ENCODE data around the gene CHRDL2.

Gene CHRDL2

GRCh38 chr11:74731301-74732094 is at the start of gene CHRDL2:
Gene CHRDL2 (minus strand): TSS chr11:74731426. CDS start chr11:74730888, 538 bp downstream.
- TF ChIP-seq ISL1 (CRISPR knock-in tag; IDR thresholded peaks at IDR 0.05) (no peak), SNAI2 (CRISPR knock-in tag; IDR thresholded peaks at IDR 0.05) (no peak), BACH2 (CRISPR knock-in tag; IDR thresholded peaks at IDR 0.05; ENCODE audit: borderline replicate concordance) (no peak)
- ATAC-seq = peak; percentile 64

DNA sequence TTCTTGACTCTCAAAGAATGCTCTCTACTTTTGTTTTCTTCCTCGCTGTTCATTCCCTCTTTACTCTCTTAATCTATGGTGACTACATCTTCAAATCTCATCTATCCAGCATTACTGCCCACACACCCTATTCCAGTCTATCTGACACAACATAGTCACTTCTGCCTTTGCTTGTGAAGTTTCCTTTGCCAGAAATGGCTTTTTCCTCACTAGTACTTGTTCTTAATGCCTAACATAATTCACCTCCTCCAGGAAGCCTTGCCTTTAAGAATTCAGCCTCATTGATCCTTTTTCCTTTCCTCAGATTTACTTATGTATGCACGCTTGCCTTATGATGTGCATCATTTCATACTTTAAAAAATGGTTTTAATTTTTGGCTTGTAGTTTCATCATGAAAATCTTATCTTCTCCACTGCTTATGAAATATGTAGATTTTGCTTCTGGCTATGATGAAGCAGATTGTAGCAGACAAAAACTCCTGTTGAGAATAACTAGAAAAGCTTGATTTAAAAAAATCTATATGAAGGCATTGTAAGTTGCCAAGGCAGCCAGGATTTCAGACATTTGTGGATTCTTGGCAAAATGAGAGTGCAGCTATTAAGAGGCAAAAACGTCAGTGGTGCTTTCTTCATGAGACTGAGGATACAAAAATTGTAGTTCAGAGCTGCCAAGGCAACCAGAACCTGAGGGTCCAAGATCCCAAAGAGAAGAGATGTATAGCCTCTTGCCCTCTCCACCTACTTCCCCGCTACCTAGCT is 49.2 kb upstream of the CHRDL2 start:
- TF ChIP-seq ZNF70 (CRISPR knock-in tag; IDR thresholded peaks at IDR 0.05) (peak; percentile 65; the same call in 1 of the 2 replicates), ZFP3 (CRISPR knock-in tag; IDR thresholded peaks at IDR 0.05) (no peak)
- no peak for ATAC-seq

DNA sequence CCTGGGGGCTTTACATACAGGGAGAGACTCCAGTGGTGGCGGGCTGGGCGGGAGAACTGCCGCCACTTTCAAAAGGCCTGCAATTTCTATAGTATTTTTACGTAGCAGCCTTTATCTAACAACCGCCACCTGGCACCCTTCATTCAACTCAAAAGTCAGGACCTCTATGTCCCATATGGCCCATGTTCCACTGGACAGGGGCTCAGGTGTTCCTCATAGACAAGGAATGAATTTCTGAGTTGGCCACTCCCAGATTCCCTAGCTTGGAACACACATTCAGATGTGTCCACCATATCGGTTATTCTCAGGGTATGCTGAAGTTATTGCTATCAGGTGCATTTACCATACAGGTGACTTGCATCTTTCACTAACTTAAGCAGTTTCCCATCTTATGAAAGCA is 47.4 kb upstream of the CHRDL2 start:
- ATAC-seq = no peak
- no peak for TF ChIP-seq CREB5 (CRISPR knock-in tag; IDR thresholded peaks at IDR 0.05; ENCODE audit: low read depth)
- no peak for TF ChIP-seq GLIS3 (CRISPR knock-in tag; IDR thresholded peaks at IDR 0.05)
- TF ChIP-seq ZNF8 (CRISPR knock-in tag; IDR thresholded peaks at IDR 0.05) = no peak
- no peak for TF ChIP-seq ZNF565 (CRISPR knock-in tag; conservative IDR thresholded peaks at IDR 0.05; ENCODE audit: low read depth)
- TF ChIP-seq CSRNP3 (CRISPR knock-in tag; IDR thresholded peaks at IDR 0.05) = no peak
- TF ChIP-seq ISL1 (CRISPR knock-in tag; IDR thresholded peaks at IDR 0.05) = no peak
- TF ChIP-seq, protein P1, sequence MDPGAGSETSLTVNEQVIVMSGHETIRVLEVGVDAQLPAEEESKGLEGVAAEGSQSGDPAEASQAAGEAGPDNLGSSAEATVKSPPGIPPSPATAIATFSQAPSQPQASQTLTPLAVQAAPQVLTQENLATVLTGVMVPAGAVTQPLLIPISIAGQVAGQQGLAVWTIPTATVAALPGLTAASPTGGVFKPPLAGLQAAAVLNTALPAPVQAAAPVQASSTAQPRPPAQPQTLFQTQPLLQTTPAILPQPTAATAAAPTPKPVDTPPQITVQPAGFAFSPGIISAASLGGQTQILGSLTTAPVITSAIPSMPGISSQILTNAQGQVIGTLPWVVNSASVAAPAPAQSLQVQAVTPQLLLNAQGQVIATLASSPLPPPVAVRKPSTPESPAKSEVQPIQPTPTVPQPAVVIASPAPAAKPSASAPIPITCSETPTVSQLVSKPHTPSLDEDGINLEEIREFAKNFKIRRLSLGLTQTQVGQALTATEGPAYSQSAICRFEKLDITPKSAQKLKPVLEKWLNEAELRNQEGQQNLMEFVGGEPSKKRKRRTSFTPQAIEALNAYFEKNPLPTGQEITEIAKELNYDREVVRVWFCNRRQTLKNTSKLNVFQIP (CRISPR knock-in tag; IDR thresholded peaks at IDR 0.05; ENCODE audit: borderline replicate concordance, low read depth) = no peak
- no peak for TF ChIP-seq ZC3H10 (CRISPR knock-in tag; IDR thresholded peaks at IDR 0.05)
- TF ChIP-seq ARNTL (CRISPR knock-in tag; IDR thresholded peaks at IDR 0.05; ENCODE audit: borderline replicate concordance, low read depth) = no peak
- no peak for TF ChIP-seq OSR1 (CRISPR knock-in tag; IDR thresholded peaks at IDR 0.05)
- TF ChIP-seq SNAI2 (CRISPR knock-in tag; IDR thresholded peaks at IDR 0.05) = no peak

DNA sequence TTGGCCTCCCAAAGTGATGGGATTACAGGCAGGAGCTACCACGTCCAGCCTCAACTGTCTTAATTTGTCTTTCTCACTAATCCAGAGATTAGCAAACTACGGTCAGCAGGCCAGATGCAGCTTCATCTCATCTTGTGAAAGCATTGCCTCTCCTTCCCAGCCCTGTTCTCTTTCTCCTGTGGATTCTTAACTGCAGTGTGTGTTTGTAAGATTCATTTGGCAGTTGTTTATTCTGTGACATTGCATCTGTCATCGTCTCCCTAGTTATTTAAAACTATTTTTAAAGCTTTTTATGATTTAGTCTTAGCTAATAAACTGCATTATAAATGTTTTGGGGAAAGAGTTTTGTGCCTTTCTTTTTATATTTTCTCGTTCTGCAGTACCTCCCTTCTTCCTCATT is 46.7 kb upstream of the CHRDL2 start:
- no peak for ATAC-seq
- TF ChIP-seq PPARA (CRISPR knock-in tag; IDR thresholded peaks at IDR 0.05; ENCODE audit: borderline replicate concordance) = no peak
- no peak for TF ChIP-seq PATZ1 (CRISPR knock-in tag; IDR thresholded peaks at IDR 0.05; ENCODE audit: borderline replicate concordance)
- TF ChIP-seq CSRNP3 (CRISPR knock-in tag; IDR thresholded peaks at IDR 0.05) = no peak
- TF ChIP-seq ZNF565 (CRISPR knock-in tag; conservative IDR thresholded peaks at IDR 0.05; ENCODE audit: low read depth) = no peak
- no peak for TF ChIP-seq RARB (CRISPR knock-in tag; IDR thresholded peaks at IDR 0.05)
- TF ChIP-seq SNAI2 (CRISPR knock-in tag; IDR thresholded peaks at IDR 0.05) = no peak
- TF ChIP-seq TCF4 (CRISPR knock-in tag; IDR thresholded peaks at IDR 0.05; ENCODE audit: borderline replicate concordance) = no peak
- no peak for TF ChIP-seq CSDC2 (CRISPR knock-in tag; IDR thresholded peaks at IDR 0.05)
- TF ChIP-seq GLIS3 (CRISPR knock-in tag; IDR thresholded peaks at IDR 0.05) = no peak
- TF ChIP-seq CREB5 (CRISPR knock-in tag; IDR thresholded peaks at IDR 0.05; ENCODE audit: low read depth) = no peak

Measured in SK-N-SH treated with all-trans-retinoic acid at 6 μM for 48 hours (cell line).